Stimulated activated CD8-positive, alpha-beta memory T cell treated with anti-CD3 and anti-CD28 coated beads, Interleukin-12 subunit alpha, Interleukin-12 subunit beta, amount 100 ng/mL, for 24 hours (primary cell): ENCODE data around the gene PRADC1.
"Not testable (repeated sequence)": the region's sequence is repeated elsewhere in the genome, so short reads cannot be mapped to it uniquely, and the experiment has no call there.

Source experiments
- DNase-seq: peaks from one replicate; pipeline ENCODE4 v3.0.0-alpha.2; 2020; ENCODE audit errors: extremely low read depth

The PRADC1 gene

DNA sequence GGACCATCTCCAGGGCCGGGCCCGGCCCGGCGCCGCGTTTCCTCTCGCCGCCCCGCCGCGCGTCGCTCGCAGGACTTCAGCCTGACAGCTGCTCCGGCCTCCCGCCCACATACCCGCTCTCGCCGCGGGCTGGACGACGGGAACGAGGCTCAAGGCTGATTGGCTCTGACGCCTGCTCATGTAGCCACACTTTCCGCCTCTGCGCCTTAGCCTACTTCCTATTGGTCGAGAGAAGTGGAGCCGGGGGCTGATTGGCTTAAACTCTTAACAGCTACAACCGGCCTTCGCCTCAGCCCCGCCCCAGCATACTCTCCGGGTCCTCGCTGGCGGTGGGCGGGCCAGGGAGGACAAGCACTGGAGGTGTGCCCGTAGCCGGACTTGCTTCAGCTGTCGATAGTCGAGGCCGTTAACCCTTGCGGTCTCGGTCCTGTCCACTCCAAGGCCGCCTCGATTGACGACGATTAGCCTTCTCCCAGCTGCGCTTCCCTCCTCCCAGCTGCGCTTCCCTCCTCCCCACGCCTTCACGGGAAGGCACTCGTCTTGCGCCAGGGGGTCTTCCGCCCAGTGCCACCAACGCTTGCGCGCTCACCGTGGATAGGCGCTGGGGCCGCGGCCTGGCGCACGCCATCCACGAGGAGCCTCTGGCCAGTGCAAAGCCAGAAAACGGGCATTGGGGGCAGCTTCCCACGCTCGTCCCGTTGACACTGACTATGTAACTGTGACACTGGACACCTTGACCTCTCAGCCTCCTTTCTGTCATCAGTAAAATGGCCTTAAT lies at the start of gene PRADC1:
PRADC1 (minus strand) TSS at position 86 of the 778 bp plus-strand sequence; CDS start at position 7, 79 bp downstream.
- peak; percentile 86 for DNase-seq

DNA sequence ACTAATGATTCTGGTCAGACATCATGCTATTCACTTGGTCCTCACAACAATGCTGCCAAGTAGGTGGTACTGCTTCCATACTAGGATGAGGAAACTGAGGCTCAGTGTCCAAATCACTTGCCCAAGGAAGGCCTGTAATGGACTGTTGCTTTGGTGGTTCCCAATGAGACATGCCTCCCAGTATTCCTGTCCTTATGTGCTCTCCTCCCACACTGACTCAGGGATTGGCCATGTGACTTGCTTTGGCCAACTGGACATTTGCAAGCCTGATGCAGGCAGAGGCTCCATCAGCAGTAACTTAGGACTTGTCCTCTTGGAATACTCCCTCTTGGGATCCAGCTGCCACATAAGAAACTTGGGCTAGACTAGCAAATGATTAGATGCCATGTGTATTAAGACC lies 48.2 kb upstream of the PRADC1 start:
- DNase-seq, result no peak

DNA sequence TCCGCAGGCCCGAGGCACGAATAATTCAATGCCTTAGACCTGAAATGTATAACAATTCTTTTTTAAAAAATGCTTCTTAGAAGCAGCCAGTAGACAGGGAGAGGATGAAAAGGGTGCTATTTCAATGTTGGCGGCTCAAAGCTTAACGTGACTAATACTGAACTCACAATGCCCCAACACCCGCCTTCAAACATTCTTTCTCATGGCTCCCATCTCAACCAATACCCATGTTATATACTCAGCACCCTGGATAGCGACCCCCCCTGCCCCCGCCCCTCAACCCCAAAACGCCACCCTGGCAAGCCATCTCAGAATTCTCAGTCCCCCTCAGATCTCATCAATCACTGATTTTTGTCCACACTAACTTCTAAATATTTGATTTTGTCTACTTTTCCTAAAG lies 46.8 kb upstream of the PRADC1 start:
- DNase-seq, result no peak

DNA sequence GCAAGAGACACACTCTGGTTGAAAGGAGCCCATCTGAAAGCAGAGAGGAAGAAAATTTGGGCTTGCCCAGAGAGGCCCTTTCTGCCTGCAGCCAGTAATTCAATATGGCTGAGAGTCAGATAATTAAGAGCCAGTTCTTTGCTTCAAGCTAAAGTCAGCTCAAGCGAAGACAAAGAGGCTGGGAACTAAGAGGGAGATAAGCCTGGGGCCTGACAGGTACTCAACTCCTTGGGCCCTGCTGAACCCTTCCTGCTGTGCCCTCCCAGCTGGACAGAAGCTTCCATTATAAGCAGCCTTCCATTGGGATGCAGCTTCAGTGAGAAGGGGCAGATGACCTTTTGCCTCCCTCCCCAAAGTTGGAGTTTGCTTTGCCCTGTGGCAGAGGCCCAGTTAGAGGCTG lies 39.2 kb upstream of the PRADC1 start:
- DNase-seq, result no peak

DNA sequence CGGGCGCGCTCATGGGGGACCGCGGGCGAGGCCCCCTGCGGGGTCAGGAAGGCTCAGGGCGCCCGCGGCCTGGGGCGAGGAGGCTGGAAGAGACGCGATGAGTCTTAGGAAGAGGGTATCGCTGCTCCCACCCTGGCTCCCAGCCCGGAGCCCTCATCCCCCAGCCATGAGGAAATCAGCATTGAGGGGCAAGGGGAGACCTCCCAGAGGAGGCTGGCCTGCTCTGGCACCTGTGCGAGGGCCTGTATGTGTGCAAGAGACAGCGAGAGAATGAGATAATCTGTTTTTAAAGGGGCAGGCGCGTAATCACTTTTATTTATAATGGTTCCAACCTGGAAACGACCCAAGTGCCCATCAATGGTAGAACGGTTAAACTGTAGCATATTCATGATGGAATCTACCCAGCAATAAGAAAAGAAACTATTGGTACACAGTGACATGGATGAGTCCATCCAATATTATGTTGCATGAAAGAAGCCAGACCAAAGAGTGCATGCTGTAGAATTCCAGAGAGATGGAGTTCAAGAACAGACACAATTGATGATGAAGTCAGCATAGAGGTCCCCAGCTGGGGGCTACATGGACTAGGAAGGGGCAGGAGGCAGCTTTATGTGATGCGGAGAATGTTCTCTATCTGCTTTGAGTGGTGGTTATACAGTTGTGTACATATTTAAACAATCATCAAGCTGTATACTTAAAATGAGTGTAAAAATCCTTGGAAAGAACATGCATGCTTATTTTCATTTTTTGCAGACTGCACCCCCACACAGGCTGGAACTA lies 36.8 kb upstream of the PRADC1 start:
- DNase-seq, result no peak

DNA sequence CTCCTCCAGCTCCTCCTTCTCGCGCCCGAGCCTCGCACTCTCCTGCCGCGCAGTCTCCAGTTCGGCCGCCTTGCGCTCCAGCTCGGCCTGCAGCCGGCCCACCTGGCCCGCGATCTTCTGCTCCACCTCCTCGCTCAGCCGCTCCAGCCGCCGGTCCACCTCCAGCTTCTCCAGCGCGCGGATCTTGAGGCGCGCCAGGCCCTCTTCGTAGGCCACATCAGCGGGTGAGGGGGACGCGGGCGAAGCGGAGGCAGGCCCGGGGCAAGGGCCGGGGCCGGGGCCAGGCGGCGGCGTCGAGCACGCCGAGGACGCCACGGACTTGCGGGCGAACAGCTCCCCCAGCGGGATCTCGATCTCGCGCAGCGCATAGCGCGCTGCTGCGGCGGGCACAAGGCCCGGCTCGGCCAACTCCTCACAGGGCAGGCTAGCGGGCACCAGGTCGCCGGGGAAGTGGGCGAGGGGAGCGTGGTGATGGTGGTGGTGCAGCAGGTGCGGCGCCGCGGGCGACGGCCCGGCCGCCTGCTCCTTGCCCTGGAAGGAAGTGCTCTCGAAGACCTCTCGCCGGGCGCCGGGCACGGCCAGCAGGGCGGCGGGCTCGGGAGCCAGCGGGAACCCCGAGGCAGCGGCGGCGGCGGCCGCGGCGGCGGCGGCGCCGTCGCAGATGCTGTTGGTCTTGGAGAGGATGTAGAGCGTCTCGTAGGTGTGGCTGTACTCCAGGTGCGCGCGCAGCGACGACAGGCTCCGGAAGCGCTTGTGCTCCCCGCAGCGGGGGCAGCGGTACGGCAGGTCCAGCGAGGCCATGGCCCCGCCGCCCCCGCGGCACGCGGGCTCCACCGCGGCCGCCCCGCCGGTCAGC lies 36.0 kb upstream of the PRADC1 start:
- no peak for DNase-seq

DNA sequence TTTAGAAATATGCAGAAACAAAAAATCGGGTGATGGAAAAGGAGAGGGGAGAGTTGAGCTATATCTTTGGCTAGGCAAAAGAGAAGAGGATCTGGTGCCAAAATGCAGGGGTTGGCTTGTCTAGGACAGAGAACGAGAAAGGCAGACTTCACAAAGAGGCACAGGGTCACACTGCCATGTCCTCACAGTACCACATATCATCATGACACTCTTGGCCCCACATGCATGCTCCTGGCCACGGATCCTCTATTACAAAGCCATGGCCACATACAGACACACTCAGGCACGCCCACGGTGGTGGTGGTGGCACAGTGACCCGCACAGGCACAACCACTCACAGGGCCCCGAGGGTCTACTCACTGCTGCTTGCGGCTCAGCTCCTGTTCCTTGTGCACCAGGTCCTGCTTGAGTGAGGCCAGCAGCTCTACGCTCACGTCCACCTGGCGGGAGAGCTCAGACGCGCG lies 35.4 kb upstream of the PRADC1 start:
- DNase-seq, result no peak

DNA sequence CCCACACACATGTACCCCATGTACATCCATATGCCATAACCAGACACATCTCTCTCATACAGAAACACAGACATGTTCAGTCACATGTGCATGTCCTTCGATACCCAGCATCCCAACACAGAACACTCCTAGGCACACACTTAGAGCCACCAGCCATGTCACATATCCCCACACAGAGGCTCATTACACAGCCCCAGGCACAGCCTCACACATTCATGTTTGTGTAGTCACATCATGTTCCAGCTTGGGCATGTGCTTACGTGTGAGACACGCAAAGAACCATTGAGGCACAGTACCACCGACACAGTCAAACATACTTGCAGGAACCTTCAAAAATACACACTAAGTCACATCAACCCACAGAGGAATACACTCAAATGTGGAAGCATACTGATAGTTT lies 34.0 kb upstream of the PRADC1 start:
- no peak for DNase-seq

DNA sequence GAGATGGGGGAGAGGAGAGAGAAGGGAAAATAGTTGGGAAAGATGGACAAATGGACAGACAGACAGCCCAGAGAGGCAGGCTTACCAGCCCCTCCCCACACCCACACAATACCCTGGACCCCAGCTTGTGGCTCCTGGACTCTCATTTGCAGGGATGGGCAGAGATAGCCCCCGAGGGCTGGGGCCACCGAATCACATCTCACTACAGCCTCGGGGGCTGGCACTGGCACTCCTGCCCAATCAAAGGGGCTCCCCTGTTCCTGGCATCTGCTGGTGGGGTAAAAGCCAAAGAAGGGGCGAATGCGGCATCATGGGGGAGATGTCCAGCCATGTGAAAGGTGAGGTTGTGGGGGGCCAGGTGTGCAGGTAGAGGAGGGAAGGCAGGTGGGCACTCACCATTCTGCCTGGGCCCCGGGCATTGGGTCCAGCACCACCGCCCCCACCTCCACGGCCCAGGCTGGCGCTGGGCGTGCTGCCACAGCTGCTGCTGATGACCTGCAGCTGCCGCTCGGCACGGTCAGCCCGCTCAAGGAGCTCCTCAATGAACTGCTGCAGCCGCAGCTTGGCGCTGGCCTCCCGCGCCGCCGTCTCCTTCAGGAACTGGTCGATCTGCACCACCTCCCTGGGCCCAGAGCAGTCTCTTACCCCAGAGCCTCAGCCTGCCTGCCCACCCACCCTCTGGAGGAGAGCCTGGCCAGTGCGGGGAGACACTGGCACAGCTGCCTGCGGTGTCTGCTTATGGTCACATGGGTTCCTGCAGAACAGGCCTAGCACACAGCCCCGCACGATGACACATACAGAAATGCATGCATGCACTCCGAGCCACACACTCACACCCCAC lies 33.2 kb upstream of the PRADC1 start:
- no peak for DNase-seq

DNA sequence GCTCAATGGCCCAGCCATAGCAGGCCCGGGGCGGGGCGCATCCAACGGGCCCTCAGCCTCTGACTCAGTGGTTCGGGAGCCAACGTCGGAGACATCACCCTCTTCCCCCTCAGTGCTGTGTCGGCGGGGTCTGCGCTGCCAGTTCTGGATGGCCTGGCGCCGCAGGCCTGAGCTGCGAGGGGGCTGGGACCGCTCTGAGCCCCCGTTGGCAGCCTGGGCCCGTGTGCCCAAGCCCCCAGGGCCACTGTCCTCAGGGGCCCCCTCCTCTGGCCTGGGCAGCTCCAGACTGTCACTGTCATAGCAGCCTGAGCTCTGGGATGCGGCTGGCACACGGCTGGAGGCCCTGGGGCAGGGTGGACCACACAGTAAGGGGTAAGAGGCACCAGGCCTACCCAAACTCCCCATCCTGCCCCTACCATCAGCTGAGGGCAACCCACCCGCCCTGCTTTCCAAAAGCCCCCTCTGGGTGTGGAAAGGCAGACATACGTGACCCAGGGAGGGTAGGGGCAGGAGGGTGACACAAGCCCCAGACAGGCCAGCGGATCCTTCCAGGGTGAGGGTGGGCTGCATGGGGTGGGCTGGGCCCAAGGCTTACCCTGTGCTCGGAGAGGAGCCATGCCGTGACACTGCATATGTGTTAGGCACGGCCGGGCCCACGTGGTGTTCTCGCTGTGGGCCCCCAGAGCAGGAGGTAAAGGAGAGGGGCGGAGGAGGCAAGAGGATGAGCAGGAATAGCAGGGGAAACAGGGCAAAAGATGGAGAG lies 32.4 kb upstream of the PRADC1 start:
- no peak for DNase-seq

DNA sequence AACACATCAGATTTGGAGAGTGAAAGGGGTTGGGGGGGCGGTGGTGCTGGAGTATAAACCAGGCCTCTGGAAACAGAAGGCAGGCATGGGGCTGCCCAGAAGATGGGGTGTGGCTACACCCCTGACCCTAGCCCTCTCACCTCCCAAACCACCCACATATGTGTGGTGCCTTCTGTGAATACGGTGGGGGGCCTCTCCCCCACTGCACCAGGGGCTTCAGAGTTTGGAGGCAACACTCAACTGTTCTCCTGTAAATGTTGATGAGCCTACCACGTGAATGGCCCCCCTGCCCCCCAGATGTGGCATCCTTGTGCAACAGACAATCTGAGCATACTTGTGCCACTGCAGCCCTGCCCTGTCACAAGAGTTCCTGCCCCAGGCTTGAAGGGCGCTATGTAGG lies 31.7 kb upstream of the PRADC1 start:
- DNase-seq, result no peak

DNA sequence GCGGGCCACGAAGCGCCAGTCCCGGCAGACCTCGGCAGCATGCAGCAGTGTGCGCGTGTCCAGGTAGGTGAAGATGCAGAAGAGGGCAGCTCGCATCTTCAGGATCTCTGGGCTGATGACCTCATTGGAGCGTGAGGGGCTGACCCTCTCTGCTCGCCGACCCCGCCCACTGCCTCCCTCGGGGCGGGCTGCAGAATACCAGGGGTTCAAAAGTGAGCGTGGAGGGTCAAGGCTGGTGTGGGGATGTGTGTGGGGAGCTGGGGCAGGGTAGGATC lies 31.2 kb upstream of the PRADC1 start:
- DNase-seq, result no peak

DNA sequence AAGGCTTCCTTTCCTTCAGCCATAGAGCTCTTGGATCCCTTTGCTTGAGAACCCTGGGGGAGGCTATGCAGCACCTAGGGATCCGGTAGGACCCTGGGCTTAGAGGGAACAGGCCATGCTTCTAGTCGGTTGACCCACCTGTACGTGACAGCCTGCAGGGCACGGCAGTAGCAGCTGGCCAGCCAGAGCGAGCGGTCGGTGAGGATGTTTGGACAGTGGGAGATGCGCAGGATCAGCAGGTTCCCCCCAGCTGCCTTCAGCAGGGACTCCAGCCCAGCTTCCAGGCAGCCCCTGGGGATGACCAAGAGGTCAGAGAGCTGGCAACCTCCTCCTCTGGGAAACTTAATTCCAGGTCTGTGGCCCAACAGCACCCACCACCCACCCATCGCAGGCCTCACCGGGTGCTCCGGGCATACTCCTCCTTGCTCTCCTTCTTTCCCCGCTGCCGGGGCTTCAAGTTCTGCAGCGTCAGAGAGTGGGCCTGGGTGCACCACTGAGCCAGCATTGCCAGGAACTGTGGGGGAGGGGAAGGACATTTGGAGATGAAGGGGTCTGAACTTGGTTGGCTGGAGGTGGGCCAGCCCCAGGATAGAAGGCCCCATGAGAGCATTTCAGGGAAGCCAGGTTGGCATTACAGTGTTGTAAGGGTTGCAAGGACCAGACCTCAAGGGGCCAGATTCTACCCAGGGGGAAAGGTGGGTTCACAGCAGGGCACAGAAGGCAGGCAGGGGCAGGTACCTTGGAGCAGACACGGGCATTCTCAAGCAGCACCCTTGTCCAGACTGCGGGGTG lies 30.7 kb upstream of the PRADC1 start:
- no peak for DNase-seq

DNA sequence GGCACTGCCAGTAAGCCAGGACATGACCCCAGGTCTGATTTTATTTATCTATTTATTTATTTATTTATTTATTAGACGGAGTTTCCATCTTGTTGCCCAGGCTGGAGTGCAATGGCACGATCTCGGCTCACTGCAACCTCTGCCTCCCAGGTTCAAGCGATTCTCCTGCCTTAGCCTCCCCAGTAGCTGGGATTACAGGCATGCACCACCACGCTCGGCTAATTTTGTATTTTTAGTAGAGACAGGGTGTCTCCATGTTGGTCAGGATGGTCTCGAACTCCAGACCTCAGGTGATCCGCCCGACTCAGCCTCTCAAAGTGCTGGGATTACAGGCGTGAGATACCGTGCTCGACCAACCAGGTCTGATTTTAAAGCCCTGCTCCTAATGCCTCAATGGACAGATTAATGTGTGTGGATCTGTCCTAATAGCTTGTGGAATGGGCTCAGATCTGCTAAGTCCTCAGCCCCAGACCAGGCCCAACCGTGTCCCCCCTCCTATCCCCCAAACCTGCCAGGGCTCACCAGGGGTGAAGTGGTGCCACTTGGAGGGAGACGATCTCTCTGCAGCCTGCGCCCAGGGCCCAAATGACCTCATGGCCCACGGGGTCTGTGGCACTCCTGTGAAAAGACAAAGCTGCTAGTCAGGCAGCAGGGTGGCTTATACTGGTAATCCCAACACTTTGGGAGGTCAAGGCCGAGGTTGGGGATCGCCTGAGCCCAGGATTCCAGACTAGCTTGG lies 29.8 kb upstream of the PRADC1 start:
- not testable (repeated sequence) for DNase-seq

DNA sequence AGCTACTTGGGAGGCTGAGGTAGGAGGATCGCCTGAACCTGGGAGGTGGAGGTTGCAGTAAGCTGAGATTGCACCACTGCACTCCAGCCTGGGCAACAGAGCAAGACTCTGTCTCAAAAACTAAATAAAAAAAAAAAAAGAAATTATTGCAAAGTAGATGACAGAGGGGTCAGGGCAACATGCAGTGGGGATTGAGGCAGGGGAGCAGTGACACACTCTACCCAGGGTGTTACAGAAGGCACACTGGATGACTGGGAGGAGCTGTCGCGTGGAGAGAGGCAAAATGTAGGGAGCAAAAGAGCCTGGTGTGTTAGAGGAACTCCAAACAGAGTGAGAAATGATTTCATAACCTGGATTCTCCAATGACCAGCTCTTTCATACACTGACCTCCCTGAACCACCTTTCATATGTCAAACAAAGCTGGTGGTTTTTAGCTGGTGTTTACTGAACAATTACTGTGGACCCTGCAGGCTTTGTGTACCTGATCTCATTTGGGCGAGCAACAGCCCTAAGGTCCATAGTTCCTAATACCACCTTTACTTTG lies 29.1 kb upstream of the PRADC1 start:
- no peak for DNase-seq

DNA sequence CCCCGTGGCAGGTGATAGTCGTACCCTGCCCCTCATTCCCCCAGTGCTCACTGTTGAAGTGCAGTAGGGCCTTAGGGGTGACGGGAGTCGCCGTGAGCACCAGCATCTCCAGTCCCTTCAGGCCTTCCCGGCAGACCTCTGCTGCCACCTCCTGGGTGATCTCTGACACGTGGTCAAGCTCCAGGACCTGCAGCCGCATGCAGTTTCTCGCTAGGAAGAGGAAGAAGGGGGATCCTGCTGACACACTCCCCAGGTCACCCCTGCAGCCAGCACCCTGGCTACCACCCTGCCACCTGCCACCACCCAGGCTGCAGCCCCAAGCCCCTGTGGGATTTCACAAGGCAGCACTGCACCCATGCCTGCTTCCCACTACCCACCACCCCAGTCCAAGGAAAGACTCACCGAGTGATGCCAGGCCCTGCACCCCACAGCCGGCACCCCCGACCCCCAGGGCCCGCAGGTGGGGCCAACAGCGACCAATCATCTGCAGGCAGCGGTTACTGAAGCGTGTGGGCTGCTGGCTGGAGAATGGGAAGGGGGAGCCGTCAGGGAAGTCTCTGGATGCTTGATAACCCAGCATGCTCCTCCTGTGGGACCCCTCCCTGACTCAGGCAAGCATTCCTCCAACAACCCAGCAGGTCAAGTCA lies 27.4 kb upstream of the PRADC1 start:
- no peak for DNase-seq

DNA sequence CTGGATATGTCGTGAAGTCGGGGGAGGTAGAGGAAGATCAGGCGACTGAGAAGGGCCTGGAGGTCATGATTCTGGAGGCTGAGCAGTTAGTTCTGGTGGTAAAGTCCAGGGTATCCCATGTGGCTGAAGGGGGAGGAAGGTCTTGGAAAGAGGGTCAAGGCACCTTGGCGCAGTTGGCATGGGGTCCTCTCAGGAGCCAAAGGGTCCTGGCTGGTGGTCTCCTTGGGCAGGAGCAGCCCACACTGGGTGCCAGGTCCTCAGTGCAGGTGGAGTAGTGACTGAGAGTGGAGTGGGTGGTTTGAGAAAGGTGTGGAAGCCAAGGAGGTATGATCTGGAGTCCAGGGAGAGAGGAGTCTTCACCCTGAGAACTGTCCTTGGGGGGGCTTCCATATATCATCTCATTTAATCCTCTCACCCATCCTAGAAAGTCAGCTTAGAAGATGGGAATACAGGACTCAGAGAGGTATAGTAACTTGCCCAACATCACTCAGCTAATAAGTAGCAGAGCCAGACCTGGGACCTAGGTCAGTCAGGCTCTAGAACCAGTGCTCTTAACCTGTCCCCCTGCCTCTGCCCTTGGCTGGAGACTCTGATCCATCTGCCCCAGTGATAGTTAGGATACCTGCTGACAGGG lies 26.8 kb upstream of the PRADC1 start:
- no peak for DNase-seq

DNA sequence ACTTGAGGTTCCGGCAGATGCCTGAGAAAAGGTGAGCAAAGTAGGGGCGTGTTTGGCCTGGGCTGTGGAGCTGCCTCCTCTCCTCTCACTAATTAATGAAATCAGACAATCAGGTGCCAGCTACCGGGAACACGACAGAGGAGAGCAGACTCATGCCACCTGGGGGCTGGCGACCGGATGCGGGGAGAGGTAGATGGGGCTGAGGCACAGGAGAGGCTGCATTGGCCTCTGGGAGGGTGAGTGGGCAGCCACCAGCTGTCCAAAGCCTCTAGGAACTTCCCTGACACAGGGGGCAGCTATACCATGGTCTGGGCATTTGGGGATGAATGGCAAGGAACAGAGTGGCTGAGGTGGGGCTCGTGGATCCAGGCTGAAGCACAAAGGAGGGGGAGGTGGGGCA lies 26.2 kb upstream of the PRADC1 start:
- DNase-seq, result no peak
